ENCODE measurements around the gene KRTAP5-11. TPM values are rescaled to one million over a fixed set of nuclear protein-coding genes. Genes with fewer than 3 reads are reported as not detected.

KRTAP5-11 gene
- total RNA-seq, 1 experiment from 2014 or later, result not detected

DNA sequence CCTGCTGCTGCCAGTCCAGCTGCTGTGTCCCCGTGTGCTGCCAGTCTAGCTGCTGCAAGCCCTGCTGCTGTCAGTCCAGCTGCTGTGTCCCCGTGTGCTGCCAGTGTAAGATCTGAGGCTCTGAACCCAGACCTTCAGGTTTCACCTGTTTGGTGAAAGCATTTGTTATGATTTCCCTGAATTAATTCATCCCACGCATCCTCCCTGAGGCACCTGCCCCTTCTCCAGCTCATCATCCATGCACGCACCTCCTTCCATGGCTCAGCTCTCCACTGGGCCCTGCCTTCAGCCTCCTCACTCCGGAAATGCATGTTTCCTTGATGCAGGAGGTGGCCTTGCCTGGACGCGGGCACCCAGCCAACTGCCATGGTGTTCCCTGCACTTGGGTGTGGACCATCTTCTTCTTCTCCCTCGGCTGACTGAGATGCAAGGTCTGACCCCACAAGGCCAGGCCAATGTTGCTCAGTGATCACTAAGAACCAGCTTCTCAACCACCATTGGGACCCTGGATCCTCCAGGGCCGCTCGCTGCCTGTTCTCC is 16.5 kb downstream of the KRTAP5-11 start:
- Histone ChIP-seq H3K9me3 (ENCODE audit: low read depth, low read length, poor library complexity, severe bottlenecking) (no peaks in the 10 kb centered on the region), H3K36me3 (ENCODE audit: insufficient read depth, low read length, poor library complexity, severe bottlenecking) (no peaks in the 10 kb centered on the region), H3K27ac (ENCODE audit: low read depth, low read length, poor library complexity, severe bottlenecking) (no peak overlapping the region), H3K4me1 (ENCODE audit: insufficient read depth, low read length, poor library complexity, severe bottlenecking) (no peaks in the 10 kb centered on the region), H3K4me3 (ENCODE audit: low read depth, low read length, poor library complexity, severe bottlenecking) (no peak overlapping the region), H3K27me3 (replicated peaks; ENCODE audit: insufficient read depth, low read depth, low read length, poor library complexity) (peaks cover 10% of the 10 kb centered on the region)
- TF ChIP-seq, protein P1, sequence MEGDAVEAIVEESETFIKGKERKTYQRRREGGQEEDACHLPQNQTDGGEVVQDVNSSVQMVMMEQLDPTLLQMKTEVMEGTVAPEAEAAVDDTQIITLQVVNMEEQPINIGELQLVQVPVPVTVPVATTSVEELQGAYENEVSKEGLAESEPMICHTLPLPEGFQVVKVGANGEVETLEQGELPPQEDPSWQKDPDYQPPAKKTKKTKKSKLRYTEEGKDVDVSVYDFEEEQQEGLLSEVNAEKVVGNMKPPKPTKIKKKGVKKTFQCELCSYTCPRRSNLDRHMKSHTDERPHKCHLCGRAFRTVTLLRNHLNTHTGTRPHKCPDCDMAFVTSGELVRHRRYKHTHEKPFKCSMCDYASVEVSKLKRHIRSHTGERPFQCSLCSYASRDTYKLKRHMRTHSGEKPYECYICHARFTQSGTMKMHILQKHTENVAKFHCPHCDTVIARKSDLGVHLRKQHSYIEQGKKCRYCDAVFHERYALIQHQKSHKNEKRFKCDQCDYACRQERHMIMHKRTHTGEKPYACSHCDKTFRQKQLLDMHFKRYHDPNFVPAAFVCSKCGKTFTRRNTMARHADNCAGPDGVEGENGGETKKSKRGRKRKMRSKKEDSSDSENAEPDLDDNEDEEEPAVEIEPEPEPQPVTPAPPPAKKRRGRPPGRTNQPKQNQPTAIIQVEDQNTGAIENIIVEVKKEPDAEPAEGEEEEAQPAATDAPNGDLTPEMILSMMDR (conservative IDR thresholded peaks at IDR 0.05; ENCODE audit: low read depth, low read length), result no peak
- no peak for TF ChIP-seq EZH2 (IDR thresholded peaks at IDR 0.05; ENCODE audit: borderline replicate concordance, low read depth, low read length, poor library complexity, severe bottlenecking)
- no peak for DNase-seq (ENCODE audit: low spot score)
- intact Hi-C loops (cut with micrococcal nuclease; ENCODE audit: unreplicated experiment), result no loop called here
- ChIA-PET CTCF (no interaction called here), POLR2A (ENCODE audit: low non-redundant PET) (no interaction called here)
- BruUV-seq (replicated peaks), result no TSS peak

DNA sequence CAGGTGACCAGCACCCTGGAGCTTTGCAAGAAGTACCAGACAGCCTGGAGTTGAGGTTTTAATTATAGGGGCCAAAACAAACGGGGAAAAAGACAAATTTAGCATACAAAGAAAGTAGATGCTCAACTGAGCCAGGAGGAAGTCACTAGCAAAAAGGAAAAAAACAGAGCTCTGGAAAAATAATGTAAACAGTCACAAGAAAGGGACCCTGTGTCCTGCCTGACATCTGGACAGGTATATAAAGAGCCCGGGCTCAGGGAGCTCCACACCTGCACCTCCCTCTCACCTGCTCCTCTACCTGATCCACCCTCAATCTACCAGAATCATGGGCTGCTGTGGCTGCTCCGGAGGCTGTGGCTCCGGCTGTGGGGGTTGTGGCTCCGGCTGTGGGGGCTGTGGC is 17.4 kb downstream of the KRTAP5-11 start, which contains the start of gene KRTAP5-10:
Gene KRTAP5-10, plus strand, starts transcription at position 301 of the 400 bp plus-strand sequence. Its CDS starts 25 bp downstream, at position 326.
- POLR2A ChIA-PET (ENCODE audit: low non-redundant PET), result no interaction called here
- H3K9me3 ChIP-seq (ENCODE audit: low read depth, low read length, poor library complexity, severe bottlenecking), result no peaks in the 10 kb centered on the region
- BruUV-seq (replicated peaks), result no TSS peak
- H3K27me3 ChIP-seq (replicated peaks; ENCODE audit: insufficient read depth, low read depth, low read length, poor library complexity), result peaks cover 10% of the 10 kb centered on the region
- H3K4me1 ChIP-seq (ENCODE audit: insufficient read depth, low read length, poor library complexity, severe bottlenecking), result no peaks in the 10 kb centered on the region
- no peak within 1 kb of the TSS for H3K4me3 ChIP-seq (ENCODE audit: low read depth, low read length, poor library complexity, severe bottlenecking)
- CTCF ChIA-PET, result no interaction called here
- H3K36me3 ChIP-seq (ENCODE audit: insufficient read depth, low read length, poor library complexity, severe bottlenecking), result no peaks in the 10 kb centered on the region
- intact Hi-C loops (cut with micrococcal nuclease; ENCODE audit: unreplicated experiment), result no loop called here
- TF ChIP-seq, protein P1 (conservative IDR thresholded peaks at IDR 0.05; ENCODE audit: low read depth, low read length), result no peak
- TF ChIP-seq EZH2 (IDR thresholded peaks at IDR 0.05; ENCODE audit: borderline replicate concordance, low read depth, low read length, poor library complexity, severe bottlenecking), result no peak
- H3K27ac ChIP-seq (ENCODE audit: low read depth, low read length, poor library complexity, severe bottlenecking), result no peak within 1 kb of the TSS
- DNase-seq (ENCODE audit: low spot score), result no peak

DNA sequence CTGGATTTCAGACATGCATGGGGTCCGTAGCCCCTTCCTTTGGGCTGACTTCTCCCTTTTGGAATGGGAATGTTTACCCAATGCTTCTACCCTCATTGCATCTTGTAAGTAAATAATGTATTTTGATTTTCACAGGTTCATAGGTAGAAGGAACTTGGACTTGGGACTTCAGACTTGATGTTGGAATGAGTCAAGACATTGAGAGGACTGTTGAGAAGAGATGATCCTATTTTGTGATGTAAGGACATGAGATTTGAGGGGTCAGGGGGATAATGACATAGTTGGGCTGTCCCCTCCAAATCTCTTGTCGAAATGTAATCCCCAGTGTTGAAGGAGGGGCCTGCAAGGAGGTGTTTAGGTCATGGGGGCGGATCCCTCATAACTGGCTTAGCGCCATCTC is 18.2 kb downstream of the KRTAP5-11 start:
- H3K9me3 ChIP-seq (ENCODE audit: low read depth, low read length, poor library complexity, severe bottlenecking), result no peaks in the 10 kb centered on the region
- H3K27ac ChIP-seq (ENCODE audit: low read depth, low read length, poor library complexity, severe bottlenecking), result no peak overlapping the region
- no peaks in the 10 kb centered on the region for H3K4me1 ChIP-seq (ENCODE audit: insufficient read depth, low read length, poor library complexity, severe bottlenecking)
- intact Hi-C loops (cut with micrococcal nuclease; ENCODE audit: unreplicated experiment), result no loop called here
- TF ChIP-seq, protein P1 (conservative IDR thresholded peaks at IDR 0.05; ENCODE audit: low read depth, low read length), result no peak
- no peak for TF ChIP-seq EZH2 (IDR thresholded peaks at IDR 0.05; ENCODE audit: borderline replicate concordance, low read depth, low read length, poor library complexity, severe bottlenecking)
- no peaks in the 10 kb centered on the region for H3K36me3 ChIP-seq (ENCODE audit: insufficient read depth, low read length, poor library complexity, severe bottlenecking)
- BruUV-seq (replicated peaks), result no TSS peak
- POLR2A ChIA-PET (ENCODE audit: low non-redundant PET), result no interaction called here
- no peak overlapping the region for H3K4me3 ChIP-seq (ENCODE audit: low read depth, low read length, poor library complexity, severe bottlenecking)
- no peak for DNase-seq (ENCODE audit: low spot score)
- H3K27me3 ChIP-seq (replicated peaks; ENCODE audit: insufficient read depth, low read depth, low read length, poor library complexity), result peaks cover 10% of the 10 kb centered on the region
- CTCF ChIA-PET, result no interaction called here
